ENCODE data around the gene TUB. TPM values are rescaled to one million over a fixed set of nuclear protein-coding genes. Genes with fewer than 3 reads are reported as not detected.

Gene TUB
- polyA plus RNA-seq, 1 of the 3 experiments (the other 2 are of a cell fraction): 11.3 TPM

DNA sequence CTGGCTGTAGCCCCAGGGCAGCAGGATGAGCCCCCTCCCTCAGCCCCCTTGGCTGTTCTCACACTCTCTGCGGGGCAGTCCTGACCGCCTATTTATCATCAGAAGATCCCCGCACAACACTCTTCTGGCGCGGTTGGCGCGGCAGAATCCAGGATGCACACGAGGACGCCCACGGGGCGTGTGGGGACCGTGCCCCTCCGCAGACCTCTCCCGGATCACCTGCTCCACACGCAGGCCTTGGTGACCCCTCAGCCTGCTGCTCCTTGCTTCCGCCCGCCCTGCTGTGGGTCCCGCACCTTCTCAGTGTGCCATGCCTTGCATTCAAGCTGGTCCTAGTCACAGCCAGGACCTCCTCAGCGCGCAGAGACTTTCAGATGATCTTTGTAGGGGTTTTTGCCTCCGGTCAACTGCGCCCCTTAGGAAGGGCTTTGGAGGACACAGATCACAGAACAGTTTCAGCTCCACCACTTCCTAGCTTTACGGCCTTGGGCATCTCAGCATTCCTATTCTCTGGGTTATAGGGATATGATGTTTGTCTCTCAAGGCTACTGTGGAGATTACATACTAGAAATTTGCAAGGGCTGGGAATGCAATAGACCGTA lies 841 bp upstream of the TUB start:
- no peaks in the 10 kb centered on the region for H3K36me3 ChIP-seq (replicated peaks in 1 of 2; ENCODE audit: control insufficient read depth in 1 of 2, insufficient read depth in 2 of 2, low read length in 1 of 2)
- no peaks in the 10 kb centered on the region for H3K79me2 ChIP-seq (ENCODE audit: insufficient read depth)
- H3K4me3 ChIP-seq (ENCODE audit: low read depth in 2 of 2, low read length in 1 of 2): peak overlapping the region; percentile 67 to 73; a peak in 3 of 4 replicates
- WGBS (ENCODE audit: low lambda C conversion rate): 99% methylated on average over 12 of the region's 24 CpGs
- TF ChIP-seq, protein P1, sequence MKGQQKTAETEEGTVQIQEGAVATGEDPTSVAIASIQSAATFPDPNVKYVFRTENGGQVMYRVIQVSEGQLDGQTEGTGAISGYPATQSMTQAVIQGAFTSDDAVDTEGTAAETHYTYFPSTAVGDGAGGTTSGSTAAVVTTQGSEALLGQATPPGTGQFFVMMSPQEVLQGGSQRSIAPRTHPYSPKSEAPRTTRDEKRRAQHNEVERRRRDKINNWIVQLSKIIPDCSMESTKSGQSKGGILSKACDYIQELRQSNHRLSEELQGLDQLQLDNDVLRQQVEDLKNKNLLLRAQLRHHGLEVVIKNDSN (IDR thresholded peaks at IDR 0.05; ENCODE audit: borderline replicate concordance, low read depth): no peak
- TF ChIP-seq POLR2AphosphoS5 (IDR thresholded peaks at IDR 0.05; ENCODE audit: low read depth, low read length) (no peak), RFX5 (IDR thresholded peaks at IDR 0.05; ENCODE audit: low read length) (no peak), FOSL2 (IDR thresholded peaks at IDR 0.05; ENCODE audit: borderline replicate concordance, low read depth) (no peak), NFIC (IDR thresholded peaks at IDR 0.05; ENCODE audit: borderline replicate concordance) (no peak), TCF12 (IDR thresholded peaks at IDR 0.05) (no peak), FOXJ3 (CRISPR knock-in tag; IDR thresholded peaks at IDR 0.05) (no peak), TAF1 (IDR thresholded peaks at IDR 0.05; ENCODE audit: borderline replicate concordance, low read depth, low read length) (no peak), GATA2 (CRISPR knock-in tag; IDR thresholded peaks at IDR 0.05) (no peak), YY1 (IDR thresholded peaks at IDR 0.05; ENCODE audit: low read depth) (no peak)
- TF ChIP-seq, protein P2, sequence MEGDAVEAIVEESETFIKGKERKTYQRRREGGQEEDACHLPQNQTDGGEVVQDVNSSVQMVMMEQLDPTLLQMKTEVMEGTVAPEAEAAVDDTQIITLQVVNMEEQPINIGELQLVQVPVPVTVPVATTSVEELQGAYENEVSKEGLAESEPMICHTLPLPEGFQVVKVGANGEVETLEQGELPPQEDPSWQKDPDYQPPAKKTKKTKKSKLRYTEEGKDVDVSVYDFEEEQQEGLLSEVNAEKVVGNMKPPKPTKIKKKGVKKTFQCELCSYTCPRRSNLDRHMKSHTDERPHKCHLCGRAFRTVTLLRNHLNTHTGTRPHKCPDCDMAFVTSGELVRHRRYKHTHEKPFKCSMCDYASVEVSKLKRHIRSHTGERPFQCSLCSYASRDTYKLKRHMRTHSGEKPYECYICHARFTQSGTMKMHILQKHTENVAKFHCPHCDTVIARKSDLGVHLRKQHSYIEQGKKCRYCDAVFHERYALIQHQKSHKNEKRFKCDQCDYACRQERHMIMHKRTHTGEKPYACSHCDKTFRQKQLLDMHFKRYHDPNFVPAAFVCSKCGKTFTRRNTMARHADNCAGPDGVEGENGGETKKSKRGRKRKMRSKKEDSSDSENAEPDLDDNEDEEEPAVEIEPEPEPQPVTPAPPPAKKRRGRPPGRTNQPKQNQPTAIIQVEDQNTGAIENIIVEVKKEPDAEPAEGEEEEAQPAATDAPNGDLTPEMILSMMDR (IDR thresholded peaks at IDR 0.05): no peak
- TF ChIP-seq, protein P3, sequence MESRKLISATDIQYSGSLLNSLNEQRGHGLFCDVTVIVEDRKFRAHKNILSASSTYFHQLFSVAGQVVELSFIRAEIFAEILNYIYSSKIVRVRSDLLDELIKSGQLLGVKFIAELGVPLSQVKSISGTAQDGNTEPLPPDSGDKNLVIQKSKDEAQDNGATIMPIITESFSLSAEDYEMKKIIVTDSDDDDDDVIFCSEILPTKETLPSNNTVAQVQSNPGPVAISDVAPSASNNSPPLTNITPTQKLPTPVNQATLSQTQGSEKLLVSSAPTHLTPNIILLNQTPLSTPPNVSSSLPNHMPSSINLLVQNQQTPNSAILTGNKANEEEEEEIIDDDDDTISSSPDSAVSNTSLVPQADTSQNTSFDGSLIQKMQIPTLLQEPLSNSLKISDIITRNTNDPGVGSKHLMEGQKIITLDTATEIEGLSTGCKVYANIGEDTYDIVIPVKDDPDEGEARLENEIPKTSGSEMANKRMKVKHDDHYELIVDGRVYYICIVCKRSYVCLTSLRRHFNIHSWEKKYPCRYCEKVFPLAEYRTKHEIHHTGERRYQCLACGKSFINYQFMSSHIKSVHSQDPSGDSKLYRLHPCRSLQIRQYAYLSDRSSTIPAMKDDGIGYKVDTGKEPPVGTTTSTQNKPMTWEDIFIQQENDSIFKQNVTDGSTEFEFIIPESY (IDR thresholded peaks at IDR 0.05; ENCODE audit: borderline replicate concordance, low read depth): no peak
- TF ChIP-seq, protein P4, sequence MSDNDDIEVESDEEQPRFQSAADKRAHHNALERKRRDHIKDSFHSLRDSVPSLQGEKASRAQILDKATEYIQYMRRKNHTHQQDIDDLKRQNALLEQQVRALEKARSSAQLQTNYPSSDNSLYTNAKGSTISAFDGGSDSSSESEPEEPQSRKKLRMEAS (IDR thresholded peaks at IDR 0.05; ENCODE audit: low read depth): no peak
- TF ChIP-seq, protein P5, sequence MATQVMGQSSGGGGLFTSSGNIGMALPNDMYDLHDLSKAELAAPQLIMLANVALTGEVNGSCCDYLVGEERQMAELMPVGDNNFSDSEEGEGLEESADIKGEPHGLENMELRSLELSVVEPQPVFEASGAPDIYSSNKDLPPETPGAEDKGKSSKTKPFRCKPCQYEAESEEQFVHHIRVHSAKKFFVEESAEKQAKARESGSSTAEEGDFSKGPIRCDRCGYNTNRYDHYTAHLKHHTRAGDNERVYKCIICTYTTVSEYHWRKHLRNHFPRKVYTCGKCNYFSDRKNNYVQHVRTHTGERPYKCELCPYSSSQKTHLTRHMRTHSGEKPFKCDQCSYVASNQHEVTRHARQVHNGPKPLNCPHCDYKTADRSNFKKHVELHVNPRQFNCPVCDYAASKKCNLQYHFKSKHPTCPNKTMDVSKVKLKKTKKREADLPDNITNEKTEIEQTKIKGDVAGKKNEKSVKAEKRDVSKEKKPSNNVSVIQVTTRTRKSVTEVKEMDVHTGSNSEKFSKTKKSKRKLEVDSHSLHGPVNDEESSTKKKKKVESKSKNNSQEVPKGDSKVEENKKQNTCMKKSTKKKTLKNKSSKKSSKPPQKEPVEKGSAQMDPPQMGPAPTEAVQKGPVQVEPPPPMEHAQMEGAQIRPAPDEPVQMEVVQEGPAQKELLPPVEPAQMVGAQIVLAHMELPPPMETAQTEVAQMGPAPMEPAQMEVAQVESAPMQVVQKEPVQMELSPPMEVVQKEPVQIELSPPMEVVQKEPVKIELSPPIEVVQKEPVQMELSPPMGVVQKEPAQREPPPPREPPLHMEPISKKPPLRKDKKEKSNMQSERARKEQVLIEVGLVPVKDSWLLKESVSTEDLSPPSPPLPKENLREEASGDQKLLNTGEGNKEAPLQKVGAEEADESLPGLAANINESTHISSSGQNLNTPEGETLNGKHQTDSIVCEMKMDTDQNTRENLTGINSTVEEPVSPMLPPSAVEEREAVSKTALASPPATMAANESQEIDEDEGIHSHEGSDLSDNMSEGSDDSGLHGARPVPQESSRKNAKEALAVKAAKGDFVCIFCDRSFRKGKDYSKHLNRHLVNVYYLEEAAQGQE (IDR thresholded peaks at IDR 0.05; ENCODE audit: low read depth, low read length): no peak
- ChIA-PET POLR2A (interaction anchor here (0.9 to 2.4 kb wide), 2 partner anchors 12 to 14 kb away, joined by 3 to 13 read pairs; no protein-coding TSS in a partner anchor), CTCF (interaction anchor here (0.9 to 26.8 kb wide), 8 partner anchors 8 to 74 kb away, joined by 3 to 620 read pairs (median 10); no protein-coding TSS in a partner anchor)
- H4K20me1 ChIP-seq (ENCODE audit: insufficient read depth): 0 out of 2 replicates have a peak, but pooled peaks cover 12% of the 10 kb centered on the region
- H2AFZ ChIP-seq (ENCODE audit: low read depth): peak overlapping the region; percentile 70
- no peaks in the 10 kb centered on the region for H3K9me2 ChIP-seq
- H3K27ac ChIP-seq (ENCODE audit: low read depth in 2 of 2, low read length in 1 of 2): peak overlapping the region in 1 of 2 experiments; percentile 82; a peak in 1 of 4 replicates
- H3K4me1 ChIP-seq (ENCODE audit: control insufficient read depth in 1 of 2, insufficient read depth in 2 of 2, low read depth in 1 of 2, low read length in 1 of 2): peaks cover 19 to 45% of the 10 kb centered on the region in 2 experiments; a peak in 3 of 4 replicates
- H3F3A ChIP-seq (replicated peaks; ENCODE audit: insufficient read depth): peaks cover 10% of the 10 kb centered on the region
- H3K4me2 ChIP-seq: peak overlapping the region; percentile 76; the same call in 1 of the 2 replicates
- no peak overlapping the region for H3K9ac ChIP-seq
- DNase-seq: no peak
- H3K9me3 ChIP-seq: no peaks in the 10 kb centered on the region
- H3K27me3 ChIP-seq (ENCODE audit: insufficient read depth): no peaks in the 10 kb centered on the region

All from SK-N-SH (cell line).